Measurements from ENCODE around the gene TTC9B.
"Not testable (repeated sequence)": the region's sequence is repeated elsewhere in the genome, so short reads cannot be mapped to it uniquely, and the experiment has no call there.

TTC9B gene

GRCh38 chr19:40213251-40213829 lies 4.8 kb downstream of the TTC9B start:
- DNase-seq: no peak

DNA sequence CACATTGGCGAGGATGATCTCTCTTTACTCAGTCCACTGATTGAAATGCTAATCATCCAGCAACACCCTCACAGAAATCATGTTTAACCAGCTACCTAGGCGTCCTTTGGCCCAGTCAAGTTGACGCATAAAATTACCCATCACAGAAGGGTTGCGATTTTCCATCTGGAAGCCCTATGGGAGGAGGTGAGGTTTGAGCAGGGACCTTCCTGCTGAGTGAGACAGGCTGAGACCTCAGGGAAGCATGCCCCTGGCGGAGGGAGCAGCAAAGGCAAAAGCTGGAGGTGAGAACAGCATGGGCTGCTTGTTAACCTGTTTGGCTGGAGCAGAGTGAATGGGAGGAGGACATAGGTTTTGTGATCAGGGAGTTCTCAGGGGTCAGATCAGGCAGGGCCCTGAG lies 7.3 kb downstream of the TTC9B start:
- no peak for DNase-seq

DNA sequence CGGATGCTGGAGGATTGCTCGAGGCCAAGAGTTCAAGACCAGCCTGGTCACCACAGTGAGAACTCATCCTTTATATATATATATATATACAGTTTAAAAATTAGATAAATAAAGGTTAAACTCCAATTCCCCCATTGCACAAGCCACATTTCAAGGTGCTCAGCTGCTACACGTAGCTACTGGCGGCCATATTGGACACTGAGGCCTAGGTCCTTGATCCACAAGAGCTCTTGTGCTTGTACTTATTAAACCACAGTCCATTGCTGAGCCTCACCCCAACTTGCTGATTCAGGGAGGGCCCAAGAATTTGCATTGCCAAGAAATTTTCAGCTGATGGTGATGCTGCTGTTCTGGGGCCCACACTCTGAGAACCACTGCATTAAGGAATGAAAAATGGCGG lies 9.6 kb downstream of the TTC9B start:
- DNase-seq: no peak

DNA sequence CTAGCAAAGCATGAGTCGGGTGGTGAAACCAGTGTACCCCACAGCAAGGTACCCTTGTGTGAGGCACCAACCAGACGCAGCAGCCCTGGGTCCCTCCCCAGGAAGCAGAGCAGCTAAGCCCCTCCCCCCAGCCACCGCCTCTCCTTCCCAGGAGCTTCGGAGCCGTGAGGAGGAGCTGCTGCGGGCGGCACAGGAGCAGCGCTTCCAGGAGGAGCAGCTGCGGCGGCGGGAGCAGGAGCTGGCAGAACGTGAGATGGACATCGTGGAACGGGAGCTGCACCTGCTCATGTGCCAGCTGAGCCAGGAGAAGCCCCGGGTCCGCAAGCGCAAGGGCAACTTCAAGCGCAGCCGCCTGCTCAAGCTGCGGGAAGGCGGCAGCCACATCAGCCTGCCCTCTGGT lies 12.4 kb downstream of the TTC9B start:
- DNase-seq: no peak

DNA sequence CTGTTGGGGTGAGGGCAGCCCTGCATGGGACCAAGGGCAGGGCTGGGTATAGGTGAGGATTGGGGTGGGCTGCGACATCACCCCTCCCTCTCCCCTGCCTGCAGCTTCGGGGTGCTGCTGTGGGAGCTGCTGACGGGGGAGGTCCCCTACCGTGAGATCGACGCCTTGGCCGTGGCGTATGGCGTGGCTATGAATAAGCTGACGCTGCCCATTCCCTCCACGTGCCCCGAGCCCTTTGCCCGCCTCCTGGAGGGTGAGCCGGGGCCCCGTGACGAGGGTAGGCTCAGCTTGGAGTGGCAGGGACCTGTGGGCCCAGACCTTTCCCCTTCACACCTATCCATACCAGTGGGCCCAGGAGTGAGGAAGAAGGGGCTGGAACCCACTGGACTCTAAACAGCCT lies 13.8 kb downstream of the TTC9B start:
- DNase-seq: no peak

GRCh38 chr19:40200341-40201099 lies 17.7 kb downstream of the TTC9B start:
- DNase-seq: no peak

DNA sequence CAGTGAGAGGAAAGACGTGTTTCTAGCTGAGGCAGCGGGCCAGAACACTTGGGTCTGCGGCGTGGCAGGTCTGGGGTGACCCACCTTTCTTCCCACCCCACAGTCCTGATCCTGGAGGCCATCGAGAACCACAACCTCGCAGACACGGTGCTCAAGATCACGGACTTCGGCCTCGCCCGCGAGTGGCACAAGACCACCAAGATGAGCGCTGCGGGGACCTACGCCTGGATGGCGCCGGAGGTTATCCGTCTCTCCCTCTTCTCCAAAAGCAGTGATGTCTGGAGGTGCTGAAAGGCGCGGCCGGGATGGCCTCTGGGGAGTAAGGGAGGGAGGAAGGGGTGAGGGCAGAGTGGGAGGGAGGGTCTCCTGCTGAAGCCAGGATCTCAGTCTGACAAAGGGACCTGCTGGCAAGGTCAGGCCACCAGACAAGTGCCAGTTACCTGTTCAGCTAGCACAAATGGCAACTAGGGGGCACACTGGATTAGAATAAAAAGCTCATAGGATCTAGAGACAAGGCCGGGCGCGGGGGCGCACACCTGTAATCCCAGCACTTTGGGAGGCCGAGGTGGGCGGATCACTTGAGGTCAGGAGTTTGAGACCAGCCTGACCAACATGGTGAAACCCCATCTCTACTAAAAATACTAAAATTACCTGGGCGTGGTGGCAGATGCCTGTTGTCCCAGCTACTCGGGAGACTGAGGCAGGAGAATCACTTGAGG lies 19.8 kb downstream of the TTC9B start:
- no peak for DNase-seq

DNA sequence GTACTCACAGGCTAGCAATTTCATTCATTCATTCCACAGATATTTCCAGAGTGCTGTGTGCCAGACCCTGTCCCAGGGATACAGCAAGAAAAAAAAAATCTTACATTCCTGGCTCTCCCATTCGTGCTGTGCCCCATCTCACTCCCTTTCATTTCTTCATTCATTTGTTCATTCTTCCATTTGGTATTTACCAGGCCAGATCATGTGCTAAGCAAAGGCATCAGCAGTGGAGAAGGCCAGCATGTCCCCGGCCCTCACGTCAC lies 24.7 kb downstream of the TTC9B start:
- no peak for DNase-seq

- DNase-seq: no peak
These were observed 25.2 kb downstream of the TTC9B start for GRCh38 chr19:40192758-40193586.

- DNase-seq: no peak
These were observed 26.1 kb downstream of the TTC9B start for GRCh38 chr19:40191836-40192646.

- peak; percentile 11 for DNase-seq
These were observed 27.0 kb downstream of the TTC9B start, which contains the start of gene MAP3K10 for GRCh38 chr19:40190891-40191835. MAP3K10 (plus strand) TSS chr19:40191426; CDS start chr19:40192032, 606 bp downstream.

- no peak for DNase-seq
These were observed 33.9 kb downstream of the TTC9B start for GRCh38 chr19:40184273-40184672.

DNA sequence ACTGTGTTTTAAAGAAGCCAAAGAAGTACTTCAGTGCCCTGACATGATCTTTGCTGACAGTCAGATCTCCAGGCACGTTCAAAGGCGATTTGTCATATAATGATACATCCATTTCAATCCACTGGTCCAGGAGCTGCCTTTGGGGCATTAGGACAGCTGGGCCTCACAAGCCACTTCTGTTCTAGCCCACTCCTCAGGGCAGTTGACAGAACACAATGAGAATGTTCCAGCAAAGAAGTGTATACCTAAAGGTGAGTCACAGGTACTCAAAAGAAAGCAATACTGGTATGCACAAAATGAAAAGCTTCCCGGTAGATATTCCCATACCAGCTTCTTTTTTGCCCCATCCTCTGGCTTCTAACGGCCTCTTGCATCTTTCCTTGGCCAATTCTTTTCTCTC lies 39.4 kb downstream of the TTC9B start:
- no peak for DNase-seq

DNA sequence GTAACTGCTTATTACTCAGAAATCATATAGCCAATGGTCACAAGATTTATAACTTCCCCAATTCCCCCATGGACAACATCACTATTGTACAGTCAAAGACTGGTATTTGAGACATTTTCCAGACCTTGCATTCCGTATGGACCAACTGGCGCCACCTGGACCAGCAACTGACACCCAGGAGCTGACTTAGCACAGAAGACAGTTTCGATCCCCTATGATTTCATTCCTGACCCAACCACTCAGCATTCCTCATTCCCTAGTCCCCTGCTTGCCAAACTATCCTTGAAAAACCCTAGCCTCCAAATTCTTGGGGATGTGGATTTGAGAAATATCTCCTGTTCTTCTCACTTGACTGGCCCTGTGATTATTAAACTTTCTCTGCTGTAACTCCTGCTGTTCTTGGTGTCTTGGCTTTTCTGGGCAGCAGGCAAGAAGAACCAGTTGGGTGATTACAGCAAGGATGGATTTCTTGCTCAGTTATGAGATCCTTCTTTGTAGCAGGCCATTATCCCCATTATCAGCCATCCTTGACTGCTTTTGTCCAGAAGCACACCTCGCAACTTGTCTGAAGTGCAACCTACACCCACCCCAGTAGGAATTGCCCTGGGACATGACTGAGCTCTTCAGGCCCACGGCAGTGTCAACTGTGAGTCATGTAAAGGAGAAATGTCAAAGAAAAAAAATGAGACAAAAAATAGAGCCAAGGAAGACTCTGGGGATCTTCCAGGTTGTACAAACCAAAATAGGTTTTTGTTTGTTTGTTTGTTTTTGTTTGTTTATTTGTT lies 40.7 kb downstream of the TTC9B start:
- no peak for DNase-seq

DNA sequence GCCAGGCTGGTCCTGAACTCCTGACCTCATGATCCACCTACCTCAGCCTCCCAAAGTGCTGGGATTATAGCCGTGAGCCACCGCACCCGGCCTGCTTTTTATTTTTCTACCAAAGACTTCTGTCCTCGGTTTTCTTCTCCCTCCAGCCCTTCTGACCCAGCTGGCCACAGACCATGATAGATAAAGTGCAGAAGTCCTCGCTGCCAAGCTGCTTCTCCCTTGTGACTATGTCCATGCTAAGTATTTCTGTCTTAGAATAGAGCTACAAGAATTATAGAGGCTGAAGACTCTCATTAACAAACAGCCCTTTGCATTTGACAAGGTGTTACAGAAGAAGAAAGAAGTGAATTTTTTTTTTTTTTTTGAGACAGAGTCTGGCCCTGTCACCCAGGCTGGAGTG lies 42.4 kb downstream of the TTC9B start:
- no peak for DNase-seq

DNA sequence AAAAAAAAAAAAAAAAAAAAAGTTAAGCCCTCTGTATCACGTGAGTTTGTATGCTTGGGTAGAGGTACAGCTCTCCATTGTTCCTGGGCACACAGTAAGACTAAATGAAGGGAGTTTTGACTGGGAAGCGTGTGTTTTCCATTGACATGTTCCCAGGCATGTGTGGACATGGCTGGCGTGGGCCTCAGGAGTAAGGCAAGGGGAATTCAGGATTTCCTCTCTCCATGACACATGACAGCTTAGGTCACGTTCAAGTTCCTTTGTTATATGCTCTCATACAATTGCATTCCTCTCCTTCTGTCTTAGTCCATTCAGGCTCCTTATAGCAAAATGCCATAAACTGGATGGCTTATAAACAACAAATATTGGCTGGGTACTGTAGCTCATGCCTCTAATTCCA lies 44.1 kb downstream of the TTC9B start:
- no peak for DNase-seq

DNA sequence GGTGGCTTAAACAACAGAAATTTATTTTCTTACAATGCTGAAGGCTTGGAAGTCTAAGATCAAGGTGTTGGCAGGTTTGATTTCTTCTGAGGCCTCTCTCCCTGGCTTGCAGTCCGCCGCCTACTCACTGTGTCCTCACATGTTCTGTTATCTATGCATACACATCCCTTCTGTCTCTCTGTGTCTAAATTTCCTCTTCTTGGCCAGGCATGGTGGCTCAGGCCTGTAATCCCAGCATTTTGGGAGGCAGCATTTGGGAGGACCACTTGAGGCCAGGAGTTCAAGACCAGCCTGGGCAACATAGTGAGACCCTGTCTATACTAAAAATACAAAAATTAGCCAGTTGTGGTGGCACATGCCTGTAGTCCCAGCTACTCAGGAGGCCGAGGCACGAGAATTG lies 46.9 kb downstream of the TTC9B start:
- DNase-seq: not testable (repeated sequence)

GRCh38 chr19:40170303-40170989 lies 47.7 kb downstream of the TTC9B start:
- not testable (repeated sequence) for DNase-seq

DNA sequence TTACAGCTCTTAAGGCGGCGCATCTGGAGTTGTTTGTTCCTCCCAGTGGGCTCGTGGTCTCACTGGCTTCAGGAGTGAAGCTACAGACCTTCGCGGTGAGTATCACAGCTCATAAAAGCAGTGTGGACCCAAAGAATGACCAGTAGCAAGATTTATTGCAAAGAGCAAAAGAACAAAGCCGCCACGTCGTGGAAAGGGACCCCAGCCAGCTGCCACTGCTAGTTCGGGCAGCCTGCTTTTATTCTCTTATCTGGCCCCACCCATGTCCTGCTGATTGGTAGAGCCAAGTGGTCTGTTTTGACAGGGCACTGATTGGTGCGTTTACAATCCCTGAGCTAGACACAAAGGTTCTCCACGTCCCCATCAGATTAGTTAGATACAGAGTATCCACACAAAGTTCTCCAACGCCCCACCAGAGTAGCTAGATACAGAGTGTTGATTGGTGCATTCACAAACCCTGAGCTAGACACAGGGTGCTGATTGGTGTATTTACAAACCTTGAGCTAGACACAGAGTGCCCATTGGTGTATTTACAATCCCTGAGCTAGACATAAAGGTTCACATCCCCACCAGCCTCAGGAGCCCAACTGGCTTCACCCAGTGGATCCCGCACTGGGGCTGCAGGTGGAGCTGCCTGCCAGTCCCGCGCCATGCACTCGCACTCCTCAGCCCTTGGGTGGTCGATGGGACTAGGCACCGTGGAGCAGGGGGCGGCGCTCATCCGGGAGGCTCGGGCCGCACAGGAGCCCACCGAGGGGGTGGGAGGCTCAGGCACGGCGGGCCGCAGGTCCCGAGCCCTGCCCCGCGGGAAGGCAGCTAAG lies 48.5 kb downstream of the TTC9B start:
- not testable (repeated sequence) for DNase-seq

Measured in cortex of kidney (tissue), 1 donor.